Smooth muscle cell (in vitro differentiated cells): ENCODE data around the gene CLDND2. TPM values are rescaled to one million over a fixed set of nuclear protein-coding genes. Genes with fewer than 3 reads are reported as not detected.

Experiments used
- DNase-seq: peaks from one replicate; lab custom pipeline; 2025; ENCODE audit not compliant: unreplicated experiment; lab: John Stamatoyannopoulos, UW
- H2AFZ ChIP-seq: fragments of 200-600 bp; sonication (generic); 2 replicates; pipeline ENCODE4 v1.6.0; 2016; ENCODE audit warnings: antibody characterized with exemption, low read depth, mild to moderate bottlenecking
- H3F3A ChIP-seq: fragments of 200-600 bp; sonication (generic); 2 replicates; pipeline ENCODE4 v1.6.0; 2017; ENCODE audit warnings: antibody characterized with exemption, low read depth
- H3K27ac ChIP-seq: fragments of 200-600 bp; sonication (generic); 2 replicates; pipeline ENCODE4 v1.5.1; 2016; ENCODE audit warnings: low read depth, mild to moderate bottlenecking
- H3K27me3 ChIP-seq: fragments of 200-600 bp; sonication (generic); 2 replicates; pipeline ENCODE4 v1.6.1; 2016; ENCODE audit warnings: low read depth, mild to moderate bottlenecking
- H3K36me3 ChIP-seq: fragments of 200-600 bp; sonication (generic); 2 replicates; pipeline ENCODE4 v1.5.1; 2016; ENCODE audit warnings: low read depth
- H3K4me1 ChIP-seq: fragments of 200-600 bp; sonication (generic); 2 replicates; pipeline ENCODE4 v1.5.1; 2016; ENCODE audit warnings: low read depth
- H3K4me2 ChIP-seq: fragments of 200-600 bp; sonication (generic); 2 replicates; pipeline ENCODE4 v1.6.0; 2016; ENCODE audit warnings: mild to moderate bottlenecking
- H3K4me3 ChIP-seq: fragments of 200-600 bp; sonication (generic); 2 replicates; pipeline ENCODE4 v1.5.1; 2016; ENCODE audit warnings: mild to moderate bottlenecking
- H3K79me2 ChIP-seq: fragments of 200-600 bp; sonication (generic); 2 replicates; pipeline ENCODE4 v1.6.0; 2016; ENCODE audit warnings: low read depth, mild to moderate bottlenecking
- H3K9ac ChIP-seq: fragments of 200-600 bp; sonication (generic); 2 replicates; pipeline ENCODE4 v1.6.0; 2016; ENCODE audit warnings: low read depth
- H3K9me3 ChIP-seq: fragments of 200-600 bp; sonication (generic); replicated peaks from 2 replicates; pipeline ENCODE4 v1.5.1; 2016; ENCODE audit warnings: low read depth
- H4K20me1 ChIP-seq: fragments of 200-600 bp; sonication (generic); 2 replicates; pipeline ENCODE4 v1.6.0; 2016; ENCODE audit warnings: low read depth
- CTCF ChIP-seq: fragments of 200-600 bp; sonication (generic); IDR thresholded peaks from 2 replicates; pipeline ENCODE4 v1.5.1; 2017; ENCODE audit warnings: borderline replicate concordance, mild to moderate bottlenecking, antibody characterized with exemption; ENCODE audit not compliant: insufficient read depth, poor library complexity, severe bottlenecking
- WGBS: methylation state at CpG from one replicate; pipeline ENCODE4 v1.1.7; 2016; ENCODE audit warnings: low lambda C conversion rate; 5-methylcytosine and 5-hydroxymethylcytosine counted together
- polyA plus RNA-seq: library from polyadenylated mRNA; unstranded; fragments of >200 nt; fragmentation: Nextera tagmentation; extraction: Ambion mirVana; gene quantifications from 2 replicates; pipeline ENCODE4 v1.2.1, GENCODE V29; 2016
- total RNA-seq: library from RNA; depleted of rRNA; stranded (reverse); fragments of >200 nt; gene quantifications from 2 replicates; pipeline ENCODE4 v1.2.3, GENCODE V29; 2014

CLDND2 gene
- total and polyA plus RNA-seq, 2 experiments from 2014 or later: 1.4 TPM; not detected in 1

GRCh38 chr19:51342631-51343569, 25.9 kb downstream of the CLDND2 start:
- no peaks in the 10 kb centered on the region for H3K27me3 ChIP-seq
- DNase-seq: no peak
- no peak overlapping the region for H3K27ac ChIP-seq
- 66% methylated on average over 9 of the region's 9 CpGs for WGBS
- no peaks in the 10 kb centered on the region for H3K36me3 ChIP-seq
- no peaks in the 10 kb centered on the region for H3K4me1 ChIP-seq
- no peaks in the 10 kb centered on the region for H3K9me3 ChIP-seq
- H4K20me1 ChIP-seq: no peaks in the 10 kb centered on the region
- no peak overlapping the region for H3K4me2 ChIP-seq
- H3K9ac ChIP-seq: no peak overlapping the region
- no peak for TF ChIP-seq CTCF
- no peaks in the 10 kb centered on the region for H3F3A ChIP-seq
- no peak overlapping the region for H3K4me3 ChIP-seq
- H3K79me2 ChIP-seq: no peaks in the 10 kb centered on the region
- no peak overlapping the region for H2AFZ ChIP-seq

- Histone ChIP-seq H3K36me3 (no peaks in the 10 kb centered on the region), H3K4me2 (no peak within 1 kb of the TSS), H3K9me3 (no peaks in the 10 kb centered on the region), H3K79me2 (no peaks in the 10 kb centered on the region), H3K27ac (no peak within 1 kb of the TSS), H3K4me3 (peak within 1 kb of the TSS; percentile 64), H3K27me3 (no peaks in the 10 kb centered on the region), H3K9ac (no peak within 1 kb of the TSS), H2AFZ (no peak within 1 kb of the TSS), H4K20me1 (no peaks in the 10 kb centered on the region), H3F3A (no peaks in the 10 kb centered on the region), H3K4me1 (no peaks in the 10 kb centered on the region)
- no peak for TF ChIP-seq CTCF
- 61% methylated on average over 3 of the region's 3 CpGs for WGBS
- no peak for DNase-seq
These were observed 26.7 kb downstream of the CLDND2 start, which contains the start of gene VSIG10L for GRCh38 chr19:51341976-51342580. Gene VSIG10L, minus strand, starts transcription at chr19:51342139. Its CDS starts 15 bp downstream, at chr19:51342124.

- TF ChIP-seq CTCF: no peak
- DNase-seq: no peak
- Histone ChIP-seq H3K27ac (no peak overlapping the region), H3K4me2 (peak overlapping the region; percentile 95), H3K27me3 (no peaks in the 10 kb centered on the region), H3K79me2 (no peaks in the 10 kb centered on the region), H3K36me3 (no peaks in the 10 kb centered on the region), H3K9me3 (no peaks in the 10 kb centered on the region), H4K20me1 (no peaks in the 10 kb centered on the region), H3K4me1 (no peaks in the 10 kb centered on the region), H2AFZ (no peak overlapping the region), H3F3A (no peaks in the 10 kb centered on the region), H3K4me3 (peak overlapping the region; percentile 64), H3K9ac (no peak overlapping the region)
- 95% methylated on average over 18 of the region's 18 CpGs for WGBS
These were observed 27.7 kb downstream of the CLDND2 start for GRCh38 chr19:51341066-51341465.
